ENCODE measurements around the gene MEGF10.

The MEGF10 gene

GRCh38 chr5:127418367-127418766 lies 127.8 kb downstream of the MEGF10 start:
- no peak for DNase-seq

GRCh38 chr5:127418974-127419682 lies 128.5 kb downstream of the MEGF10 start:
- no peak for DNase-seq

- DNase-seq = no peak
Observed at GRCh38 chr5:127419683-127420257, 129.2 kb downstream of the MEGF10 start.

GRCh38 chr5:127420758-127421157 lies 130.2 kb downstream of the MEGF10 start:
- DNase-seq = no peak

- no peak for DNase-seq
Observed at GRCh38 chr5:127421471-127421870, 130.9 kb downstream of the MEGF10 start.

GRCh38 chr5:127423173-127423798 lies 132.7 kb downstream of the MEGF10 start:
- DNase-seq = no peak

- no peak for DNase-seq
Observed at GRCh38 chr5:127425037-127425436, 134.4 kb downstream of the MEGF10 start.

GRCh38 chr5:127425868-127426267 lies 135.3 kb downstream of the MEGF10 start:
- DNase-seq = no peak

GRCh38 chr5:127426661-127427060 lies 136.1 kb downstream of the MEGF10 start:
- no peak for DNase-seq

- DNase-seq = no peak
Observed at GRCh38 chr5:127428276-127428675, 137.7 kb downstream of the MEGF10 start.

- DNase-seq = no peak
Observed at GRCh38 chr5:127428748-127429147, 138.2 kb downstream of the MEGF10 start.

GRCh38 chr5:127429928-127430327 lies 139.3 kb downstream of the MEGF10 start:
- DNase-seq = no peak

- DNase-seq = no peak
Observed at GRCh38 chr5:127430627-127431026, 140.0 kb downstream of the MEGF10 start.

GRCh38 chr5:127431977-127432585 lies 141.5 kb downstream of the MEGF10 start:
- DNase-seq = no peak

- DNase-seq = no peak
Observed at GRCh38 chr5:127433526-127433925, 142.9 kb downstream of the MEGF10 start.

- no peak for DNase-seq
Observed at GRCh38 chr5:127434588-127434987, 144.0 kb downstream of the MEGF10 start.

GRCh38 chr5:127435821-127436220 lies 145.2 kb downstream of the MEGF10 start:
- DNase-seq = no peak

GRCh38 chr5:127439644-127440043 lies 149.0 kb downstream of the MEGF10 start:
- DNase-seq = no peak

- no peak for DNase-seq
Observed at GRCh38 chr5:127440831-127441230, 150.2 kb downstream of the MEGF10 start.

GRCh38 chr5:127441799-127442484 lies 151.3 kb downstream of the MEGF10 start:
- DNase-seq = no peak

GRCh38 chr5:127444171-127444570 lies 153.6 kb downstream of the MEGF10 start:
- no peak for DNase-seq

- DNase-seq = no peak
Observed at GRCh38 chr5:127445328-127445727, 154.7 kb downstream of the MEGF10 start.

- no peak for DNase-seq
Observed at GRCh38 chr5:127446626-127447025, 156.0 kb downstream of the MEGF10 start.

Data from T-helper 9 cell (primary cell).